Left cardiac atrium (tissue), 4 donors: Measurements from ENCODE around the gene HSBP1L1. TPM values are rescaled to one million over a fixed set of nuclear protein-coding genes. Genes with fewer than 3 reads are reported as not detected.
"Not testable (repeated sequence)": the region's sequence is repeated elsewhere in the genome, so short reads cannot be mapped to it uniquely, and the experiment has no call there.

ENCODE experiments used
- ATAC-seq, 2 donors: fragments of 200-7000 bp; cut with Tn5 transposase; one replicate each; pipeline ENCODE4 v1.9.1; 2020; ENCODE audit warnings: mild to moderate bottlenecking in 2 of 2, moderate library complexity in 2 of 2
- DNase-seq: peaks from one replicate; pipeline ENCODE4 v3.0.0-alpha.2; 2020
- intact Hi-C, 2 donors: fragments of 100-400 bp; cut with DNase I; formaldehyde crosslinking; loops; one replicate each; pipeline versions ENCODE4 v1.14.1 to v1.15.1; 2022 to 2023
- total RNA-seq, 2 donors: library from RNA; stranded (reverse); fragmentation: NEBNext Ultra II Directional; extraction: Animal tissue kit (Norgen Biotek cat#: 25700); gene quantifications; one replicate each; pipeline ENCODE4 v1.2.1, GENCODE V29; 2021
- donor health status: DM: no; HTN: yes; CAD: no.
- donor health status: DM: no; HTN: yes; CAD: no; lungs with severe emphysema.
- donor health status: DM: yes; HTN: yes; CAD: no.
- donor health status: Dilated cardiomyopathy.

The HSBP1L1 gene
- total RNA-seq, 2 donors from 2014 or later: 9.4 TPM

DNA sequence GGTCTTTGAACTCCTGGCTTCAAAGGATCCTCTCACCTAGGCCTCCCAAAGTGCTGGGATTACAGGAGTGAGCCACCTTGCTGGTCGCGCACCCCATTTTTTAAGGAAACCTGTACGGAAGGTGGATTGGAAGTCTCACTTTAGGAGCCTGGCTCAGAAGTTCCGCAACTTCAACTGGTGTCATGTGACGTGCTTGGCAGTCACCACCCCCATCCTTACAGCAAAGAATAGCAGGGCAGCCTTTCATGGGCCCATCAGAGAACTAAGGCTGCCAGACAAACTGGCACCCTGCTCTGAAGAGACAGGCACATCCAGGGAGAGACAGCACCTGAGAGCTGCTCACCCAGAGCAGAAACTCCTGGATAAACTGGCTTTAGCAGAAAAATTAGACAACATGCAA lies 9.7 kb upstream of the HSBP1L1 start:
- DNase-seq (no peak), ATAC-seq (no peak)
- intact Hi-C loops: no loop called here

DNA sequence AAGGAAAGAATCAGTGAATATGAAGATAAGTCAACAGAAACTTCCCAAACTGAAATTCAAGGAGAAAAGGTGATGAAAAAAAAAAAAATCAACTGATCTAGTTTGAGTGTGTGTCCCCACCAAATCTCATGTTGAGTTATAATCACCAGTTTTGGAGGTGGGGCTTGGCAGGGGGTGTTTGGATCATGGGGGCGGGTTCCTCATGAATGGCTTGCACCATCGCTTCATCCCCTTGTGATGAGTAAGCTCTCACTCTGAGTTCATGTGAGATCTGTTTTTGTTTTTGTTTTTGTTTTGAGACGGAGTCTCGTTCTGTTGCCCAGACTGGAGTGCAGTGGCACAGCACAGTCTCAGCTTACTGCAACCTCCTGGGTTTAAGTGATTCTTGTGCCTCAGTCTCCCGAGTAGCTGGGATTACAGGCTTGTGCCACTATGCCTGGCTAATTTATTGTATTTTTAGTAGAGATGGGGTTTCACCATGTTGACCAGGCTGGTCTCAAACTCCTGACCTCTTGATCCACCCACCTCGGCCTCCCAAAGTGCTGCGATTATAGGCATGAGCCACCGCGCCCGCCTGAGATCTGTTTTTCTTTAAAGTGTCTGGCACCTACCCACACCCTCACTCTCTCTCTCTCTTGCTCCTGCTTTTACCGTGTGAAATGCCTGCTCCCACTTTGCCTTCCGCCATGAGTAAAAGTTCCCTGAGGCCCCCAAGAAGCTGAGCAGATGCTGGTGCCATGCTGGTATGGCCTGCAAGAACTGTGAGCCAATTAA lies 9.0 kb upstream of the HSBP1L1 start:
- ATAC-seq (no peak), DNase-seq (no peak)
- intact Hi-C loops: no loop called here

DNA sequence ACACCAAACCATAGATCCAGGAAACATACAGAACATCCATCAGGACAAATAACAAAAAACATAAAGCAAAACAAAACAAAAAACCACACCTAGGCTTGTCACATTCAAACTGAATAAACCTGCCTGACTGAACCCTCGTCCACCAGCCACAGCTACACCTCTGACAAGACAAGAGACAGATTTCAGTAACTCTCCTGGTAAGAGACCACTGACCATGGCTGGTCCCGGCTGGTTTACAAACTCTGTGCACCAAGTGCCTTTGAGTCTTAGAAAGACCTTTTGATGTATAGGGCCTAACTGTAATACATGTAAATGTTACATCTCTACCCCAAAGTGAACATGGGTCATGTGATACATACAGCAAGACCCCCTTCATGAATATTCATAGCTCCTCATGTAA lies 8.2 kb upstream of the HSBP1L1 start:
- ATAC-seq (no peak), DNase-seq (no peak)
- intact Hi-C loops: no loop called here

DNA sequence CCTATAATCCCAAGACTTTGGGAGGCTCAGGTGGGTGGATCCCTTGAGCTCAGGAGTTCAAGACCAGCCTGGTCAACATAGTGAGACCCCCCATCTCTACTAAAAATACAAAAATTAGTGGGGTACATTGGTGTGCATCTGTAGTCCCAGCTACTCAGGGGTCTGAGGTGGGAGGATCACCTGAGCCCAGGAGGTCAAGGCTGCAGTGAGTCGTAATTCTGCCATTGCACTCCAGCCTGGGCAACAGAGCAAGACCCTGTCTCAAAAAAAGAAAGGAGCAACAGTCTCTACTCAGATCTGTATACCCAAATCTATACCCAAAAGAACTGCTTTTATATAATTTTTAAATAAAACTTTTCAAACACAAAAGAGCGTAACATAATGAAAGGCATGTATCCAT lies 5.5 kb upstream of the HSBP1L1 start:
- intact Hi-C loops: no loop called here
- ATAC-seq (no peak), DNase-seq (no peak)

DNA sequence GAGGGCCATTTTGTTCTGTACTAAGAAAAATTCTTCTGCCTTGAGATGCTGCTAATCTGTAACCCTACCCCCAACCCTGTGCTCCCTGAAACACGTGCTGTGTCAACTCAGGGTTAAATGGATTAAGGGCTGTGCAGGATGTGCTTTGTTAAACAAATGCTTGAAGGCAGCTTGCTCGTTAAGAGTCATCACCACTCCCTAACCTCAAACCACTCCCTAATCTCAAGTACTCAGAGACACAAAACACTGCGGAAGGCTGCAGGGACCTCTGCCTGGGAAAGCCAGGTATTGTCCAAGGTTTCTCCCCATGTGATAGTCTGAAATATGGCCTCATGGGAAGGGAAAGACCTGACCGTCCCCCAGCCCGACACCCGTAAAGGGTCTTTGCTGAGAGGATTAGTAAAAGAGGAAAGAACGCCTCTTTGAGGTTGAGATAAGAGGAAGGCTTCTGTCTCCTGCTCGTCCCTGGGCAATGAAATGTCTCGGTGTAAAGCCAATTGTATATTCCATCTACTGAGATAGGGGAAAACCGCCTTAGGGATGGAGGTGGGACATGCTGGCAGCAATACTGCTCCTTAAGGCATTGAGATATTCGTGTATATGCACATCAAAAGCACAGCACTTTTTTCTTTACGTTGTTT lies 4.2 kb upstream of the HSBP1L1 start:
- intact Hi-C loops, ATAC-seq, DNase-seq: not testable (repeated sequence)

DNA sequence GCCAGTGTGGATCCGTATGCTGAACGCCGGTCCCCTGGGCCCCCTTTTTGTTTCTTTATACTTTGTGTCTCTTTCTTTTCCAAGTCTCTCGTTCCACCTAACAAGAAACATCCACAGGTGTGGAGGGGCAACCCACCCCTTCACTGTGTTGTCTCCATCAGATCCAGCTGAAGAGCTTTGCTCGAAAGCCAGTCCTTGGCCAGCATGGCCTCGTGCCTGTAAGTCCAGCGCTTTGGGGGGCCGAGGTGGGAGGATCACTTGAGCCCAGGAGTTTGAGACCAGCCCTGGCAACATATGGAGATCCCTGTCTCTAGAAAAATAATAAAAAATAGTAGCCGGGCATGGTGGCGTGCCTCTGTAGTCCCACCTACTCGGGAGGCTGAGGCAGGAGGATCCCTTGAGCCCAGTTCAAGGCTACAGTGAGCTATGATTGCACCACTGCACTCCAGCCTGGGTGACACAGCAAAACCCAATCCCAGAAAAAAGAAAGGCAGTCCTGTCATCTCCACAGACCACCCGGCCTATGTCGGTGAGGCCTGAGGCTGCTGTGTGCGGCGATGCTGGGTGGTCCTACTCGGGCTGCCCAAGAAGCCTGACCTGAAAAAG lies 3.4 kb upstream of the HSBP1L1 start:
- DNase-seq (no peak), ATAC-seq (no peak)
- intact Hi-C loops: no loop called here

DNA sequence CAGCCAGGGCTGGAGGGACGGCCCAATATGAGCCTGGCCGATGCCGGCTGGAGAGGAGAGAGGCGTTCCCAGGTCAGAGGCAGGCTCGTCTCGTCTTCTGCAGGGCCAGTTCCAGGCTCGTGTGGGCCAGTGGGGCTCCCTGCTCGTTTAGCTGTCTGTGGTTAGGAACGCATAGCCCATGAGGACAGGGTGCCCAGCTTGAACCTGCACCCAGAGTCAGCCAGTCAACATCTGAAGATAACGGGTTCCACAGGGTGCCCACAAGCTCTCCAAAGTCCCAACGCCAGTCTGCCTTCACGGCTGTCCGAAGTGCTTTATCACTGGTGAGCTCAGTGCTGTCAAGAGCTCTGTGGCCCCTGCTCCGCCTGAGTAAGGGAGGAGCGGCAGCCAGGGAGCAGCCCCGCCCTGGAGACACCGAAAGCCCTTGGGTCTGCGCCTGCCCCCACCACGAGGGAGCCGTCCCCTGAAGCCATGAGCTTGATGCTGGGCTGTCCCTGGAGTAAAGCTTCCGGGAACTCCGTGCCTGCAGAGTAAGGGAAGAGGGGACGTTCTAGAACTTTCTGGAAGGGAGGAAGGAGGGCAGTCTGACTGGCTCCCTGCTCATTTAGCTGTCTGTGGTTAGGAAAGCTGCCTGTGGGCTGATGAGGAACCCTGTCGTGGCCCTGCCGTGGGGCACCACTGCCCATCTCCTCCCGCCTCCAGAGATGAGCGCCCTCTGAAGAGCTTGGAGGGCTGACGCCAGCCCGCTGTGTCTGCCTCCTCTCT lies 2.7 kb upstream of the HSBP1L1 start:
- intact Hi-C loops: no loop called here
- DNase-seq (no peak), ATAC-seq (no peak)

DNA sequence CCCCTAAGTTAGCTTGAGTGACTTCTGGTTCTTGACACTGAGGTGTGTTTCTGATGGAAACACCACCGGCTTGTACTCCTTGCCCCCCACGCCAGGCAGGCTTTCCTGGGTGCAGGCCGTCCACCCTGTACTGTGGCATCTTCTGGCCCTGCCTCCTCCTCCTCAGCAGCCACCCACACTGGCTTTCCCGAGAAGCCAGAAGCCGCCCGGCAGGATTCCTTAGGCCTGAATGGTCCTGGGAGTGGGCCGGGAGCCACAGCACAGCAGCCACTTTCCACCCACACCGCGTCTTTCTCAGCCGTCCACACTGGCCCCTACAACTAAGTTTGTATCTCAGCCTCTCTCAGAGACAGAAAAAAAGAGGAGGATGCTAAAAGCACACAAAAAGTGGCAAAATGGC lies 2.1 kb upstream of the HSBP1L1 start:
- peak in 1 of 2 donors; percentile 3 for ATAC-seq
- intact Hi-C loops: no loop called here
- no peak for DNase-seq

DNA sequence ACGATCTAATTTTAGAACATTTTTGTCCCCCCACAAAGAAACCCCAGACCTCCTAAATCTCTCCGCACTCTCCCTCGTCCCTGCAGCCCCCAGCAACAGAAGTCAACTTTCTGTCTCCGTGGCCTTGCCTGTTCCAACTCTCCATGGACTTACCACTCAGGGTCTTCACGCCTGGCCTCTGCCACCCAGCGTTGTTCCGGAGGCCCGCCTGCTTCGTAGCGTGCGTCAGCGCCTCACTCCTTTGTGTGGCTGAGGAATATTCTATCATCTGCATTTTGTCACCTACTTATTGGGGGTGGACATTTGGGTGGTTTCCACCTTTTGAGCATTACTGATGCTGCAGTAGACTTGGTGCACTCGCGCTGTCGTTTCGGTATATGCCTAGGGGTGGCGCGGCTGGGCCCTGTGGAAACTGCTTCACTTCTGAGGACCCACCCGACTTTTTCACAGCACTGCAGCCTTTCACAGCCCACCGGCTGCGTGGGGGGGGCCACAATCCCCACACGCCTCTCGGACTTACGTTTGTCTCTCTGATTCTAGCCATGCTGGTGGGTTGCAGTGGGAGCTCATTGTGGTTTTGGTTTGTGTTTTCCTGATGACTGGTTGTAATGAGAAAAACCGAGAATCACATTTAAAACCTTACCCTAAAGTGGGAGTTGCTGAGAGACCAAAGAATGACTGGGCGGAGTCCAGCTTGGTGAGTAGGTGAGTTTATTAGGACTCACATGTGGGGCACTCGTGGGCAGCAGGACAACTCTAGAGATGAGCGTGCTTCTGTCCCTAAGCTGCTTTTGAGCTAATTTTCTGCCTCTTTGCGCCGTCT lies 1.4 kb upstream of the HSBP1L1 start:
- DNase-seq (no peak), ATAC-seq (no peak)
- intact Hi-C loops: no loop called here

DNA sequence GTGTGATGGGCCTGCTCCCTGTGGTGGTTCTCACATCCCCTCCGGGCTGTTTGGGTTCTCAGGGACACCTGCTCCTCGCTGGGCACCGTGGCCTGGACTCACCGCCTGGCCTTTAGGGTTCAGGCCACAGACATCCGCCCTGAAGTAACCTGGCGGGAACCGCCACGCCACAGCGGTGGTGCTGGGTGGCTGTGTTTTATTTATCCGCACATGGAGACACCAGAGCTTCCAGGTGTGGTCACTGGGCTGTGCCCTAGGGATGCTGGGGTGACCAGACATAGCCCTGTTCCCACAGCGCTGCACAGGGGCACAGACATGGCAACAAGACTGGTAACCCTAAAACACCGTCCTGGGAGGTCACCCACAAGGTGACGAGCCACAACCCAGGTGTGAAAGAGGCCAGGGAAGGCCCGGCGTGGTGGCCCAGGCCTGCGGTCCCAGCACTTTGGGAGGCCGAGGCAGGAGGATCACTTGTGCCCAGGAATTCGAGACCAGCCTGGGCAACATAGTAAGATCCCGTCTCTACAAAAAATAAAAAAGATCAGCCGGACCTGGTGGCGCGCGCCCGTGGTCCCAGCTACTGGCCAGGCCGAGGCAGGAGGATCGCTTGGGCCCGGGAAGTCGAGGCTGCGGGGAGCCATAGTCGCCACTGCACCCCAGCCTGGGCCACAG lies 649 bp upstream of the HSBP1L1 start:
- intact Hi-C loops: no loop called here
- ATAC-seq (no peak), DNase-seq (no peak)

DNA sequence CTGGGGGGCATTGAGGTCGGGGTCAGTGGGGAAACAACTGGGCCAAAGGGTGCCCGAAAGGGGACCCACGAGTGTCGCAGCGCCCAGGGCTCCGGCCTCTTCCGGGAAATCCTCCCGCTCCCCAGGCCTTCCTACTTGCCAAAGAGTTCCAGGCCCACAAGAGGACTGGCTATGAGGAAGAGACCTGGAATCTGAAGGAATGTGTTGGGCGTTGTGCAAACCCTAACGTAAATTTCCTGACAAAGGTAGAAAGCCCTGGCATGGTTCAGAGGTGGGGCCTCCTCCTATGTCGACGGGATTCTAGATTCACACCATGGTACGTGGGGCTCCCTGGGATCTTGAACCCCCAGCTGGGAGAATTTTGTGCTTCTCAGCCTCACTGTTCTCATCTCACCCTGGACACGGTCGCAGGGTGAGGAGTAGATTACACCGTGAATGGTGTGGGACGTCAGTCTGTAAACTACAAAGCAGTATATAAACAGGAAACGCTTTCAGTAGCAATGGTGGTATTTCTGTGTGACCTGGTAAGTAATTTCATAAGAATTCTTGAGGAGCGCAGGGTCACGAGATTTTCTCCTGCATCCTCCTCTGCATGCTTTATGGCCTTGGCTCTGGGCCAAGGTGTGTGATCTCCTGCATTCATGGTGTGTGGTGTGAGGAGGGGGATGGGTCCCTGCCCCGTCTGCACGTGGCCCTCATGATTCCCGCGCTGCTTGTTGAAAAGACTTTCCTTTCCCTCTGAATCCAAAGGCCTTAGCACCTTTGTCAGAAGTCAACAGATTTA lies 868 bp downstream of the HSBP1L1 start:
- DNase-seq (no peak), ATAC-seq (peak; percentile 66 to 71)
- intact Hi-C loops: no loop called here

DNA sequence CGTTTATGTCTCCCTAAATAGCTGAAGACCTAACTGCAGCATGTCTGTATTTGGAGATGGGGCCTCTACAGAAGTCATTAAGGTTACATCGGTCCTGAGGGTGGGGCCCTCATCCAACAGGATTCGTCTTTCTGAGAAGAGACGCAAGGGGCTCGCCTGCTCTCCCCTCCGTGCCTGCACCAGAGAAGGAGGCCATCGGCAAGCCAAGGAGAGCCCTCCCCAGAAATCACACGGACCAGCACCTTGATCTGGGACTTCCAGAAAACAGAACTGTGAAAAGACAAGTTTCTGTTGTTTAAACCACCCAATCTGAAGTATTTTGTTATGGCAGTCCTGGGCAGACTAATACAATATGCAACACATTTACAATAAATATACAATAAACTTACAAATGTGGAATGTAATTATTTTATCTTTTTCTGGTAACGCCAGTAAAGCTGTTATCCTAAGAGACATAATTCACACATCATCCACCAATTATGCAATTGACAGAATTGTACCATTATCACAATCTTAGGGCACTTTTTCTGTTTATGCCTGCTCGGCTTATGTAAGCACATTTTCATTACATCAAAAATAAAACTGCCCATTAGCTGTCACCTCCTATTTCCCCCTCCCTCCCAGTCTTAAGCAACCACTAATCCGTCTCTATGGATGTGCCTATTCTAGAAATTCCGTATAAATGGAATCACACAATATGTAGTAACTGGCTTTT lies 6.1 kb downstream of the HSBP1L1 start:
- DNase-seq: no peak
- intact Hi-C loops: no loop called here
- no peak for ATAC-seq

DNA sequence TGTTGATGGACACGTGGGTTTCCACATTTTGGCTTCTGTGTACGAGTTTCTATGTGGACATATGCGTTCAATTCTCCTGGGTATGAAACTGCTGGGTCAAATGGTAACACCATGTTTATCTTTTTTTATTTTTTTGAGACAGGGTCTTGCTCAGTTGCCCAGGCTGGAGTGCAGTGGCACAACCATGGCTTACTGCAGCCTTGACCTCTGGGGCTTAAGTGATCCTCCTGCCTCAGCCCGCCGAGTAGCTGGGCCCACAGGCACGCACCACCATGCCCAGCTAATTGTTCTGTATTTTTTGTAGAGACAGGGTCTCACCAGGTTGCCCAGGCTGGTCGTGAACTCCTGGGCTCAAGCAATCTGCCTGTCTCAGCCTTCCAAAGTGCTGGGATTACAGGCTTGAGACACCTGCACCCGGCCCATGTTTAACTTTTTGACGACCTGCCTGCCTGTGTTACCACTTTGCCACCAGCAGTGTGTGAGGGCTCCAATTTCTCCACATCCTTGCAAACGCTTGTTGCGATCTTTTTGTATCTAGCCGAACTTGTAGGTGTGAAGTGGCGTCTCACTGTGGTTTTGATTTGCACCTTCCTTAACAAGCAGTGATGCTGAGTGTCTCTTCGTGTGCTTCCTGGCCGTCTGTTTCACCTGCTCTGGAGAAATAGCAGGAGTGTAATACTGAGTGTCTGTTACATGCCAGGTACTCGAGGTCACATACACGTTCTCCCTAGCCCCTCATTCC lies 6.9 kb downstream of the HSBP1L1 start:
- ATAC-seq (no peak), DNase-seq (no peak)
- intact Hi-C loops: no loop called here

DNA sequence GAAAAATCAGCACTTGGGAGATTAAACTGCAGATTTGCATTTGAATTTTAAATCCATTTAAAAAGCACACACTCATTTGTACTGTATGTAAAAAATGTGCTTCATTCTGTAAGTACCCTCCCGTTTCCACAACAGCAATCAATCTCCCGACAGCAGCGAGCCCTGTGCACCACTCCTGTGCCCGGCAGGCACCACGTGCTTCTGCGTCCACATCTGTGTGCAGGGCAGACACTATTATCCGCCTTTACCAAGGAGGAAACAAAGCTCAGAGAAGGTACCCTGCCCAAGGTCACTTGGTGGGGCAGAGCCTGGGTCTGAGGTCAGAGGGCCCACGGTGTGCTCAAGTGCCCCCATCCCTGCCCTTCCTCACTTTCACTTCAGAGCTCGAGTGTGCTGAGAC lies 7.5 kb downstream of the HSBP1L1 start:
- intact Hi-C loops: no loop called here
- DNase-seq (no peak), ATAC-seq (no peak)

DNA sequence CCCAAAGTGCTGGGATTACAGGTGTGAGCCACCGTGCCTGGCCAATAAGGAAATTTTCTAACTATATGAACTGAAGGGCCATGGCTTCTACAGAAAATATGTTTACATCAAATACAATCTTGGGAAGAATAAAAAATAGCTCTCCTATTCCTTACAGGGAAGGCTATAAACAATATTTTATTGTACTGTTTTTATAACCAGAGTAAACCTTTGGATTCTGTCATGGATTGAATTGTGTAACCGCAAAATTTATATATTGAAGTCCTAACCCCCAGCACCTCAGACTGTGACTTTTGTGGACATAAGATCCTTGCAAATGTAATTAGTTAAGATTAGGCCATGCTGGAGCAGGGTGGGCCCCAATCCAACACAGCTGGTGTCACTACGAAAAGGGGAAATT lies 8.3 kb downstream of the HSBP1L1 start:
- ATAC-seq (no peak), DNase-seq (no peak)
- intact Hi-C loops: no loop called here

DNA sequence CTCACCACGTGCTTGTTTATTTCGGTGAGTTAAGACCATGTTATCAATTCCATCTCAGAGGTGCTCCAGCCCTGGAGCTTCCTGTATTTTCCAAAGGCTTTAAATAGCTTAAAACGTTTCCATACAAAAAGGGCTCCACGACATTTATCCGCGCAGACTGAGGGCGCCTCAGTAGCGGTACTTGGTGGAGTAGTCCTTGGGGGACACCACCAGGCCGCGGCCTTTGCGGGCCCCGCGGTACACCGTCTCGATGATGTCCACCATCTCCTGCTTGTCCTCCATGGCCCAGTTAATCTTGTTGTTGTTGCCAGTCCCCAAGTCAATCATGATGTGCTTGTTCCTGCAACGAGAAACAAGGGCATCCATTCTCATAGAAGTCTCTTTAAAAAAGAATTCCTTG lies 9.1 kb downstream of the HSBP1L1 start:
- no peak for ATAC-seq
- intact Hi-C loops: no loop called here
- DNase-seq: no peak
